GM18951 (cell line): ENCODE measurements around the gene SPTLC1.

Experiments
- POLR2A ChIP-seq: IDR thresholded peaks from 4 replicates; pipeline ENCODE4 v1.6.1; 2011; ENCODE audit warnings: mild to moderate bottlenecking; ENCODE audit not compliant: insufficient read length, insufficient read depth; ENCODE audit errors: extremely low read depth
- in situ Hi-C: fragments of 300-500 bp; cut with MboI; formaldehyde crosslinking; loops from one replicate; pipeline ENCODE4 v1.12.0; 2022; ENCODE audit warnings: low sequenced_read_pairs, mixed read lengths, inconsistent platforms; ENCODE audit not compliant: unreplicated experiment

Gene SPTLC1

DNA sequence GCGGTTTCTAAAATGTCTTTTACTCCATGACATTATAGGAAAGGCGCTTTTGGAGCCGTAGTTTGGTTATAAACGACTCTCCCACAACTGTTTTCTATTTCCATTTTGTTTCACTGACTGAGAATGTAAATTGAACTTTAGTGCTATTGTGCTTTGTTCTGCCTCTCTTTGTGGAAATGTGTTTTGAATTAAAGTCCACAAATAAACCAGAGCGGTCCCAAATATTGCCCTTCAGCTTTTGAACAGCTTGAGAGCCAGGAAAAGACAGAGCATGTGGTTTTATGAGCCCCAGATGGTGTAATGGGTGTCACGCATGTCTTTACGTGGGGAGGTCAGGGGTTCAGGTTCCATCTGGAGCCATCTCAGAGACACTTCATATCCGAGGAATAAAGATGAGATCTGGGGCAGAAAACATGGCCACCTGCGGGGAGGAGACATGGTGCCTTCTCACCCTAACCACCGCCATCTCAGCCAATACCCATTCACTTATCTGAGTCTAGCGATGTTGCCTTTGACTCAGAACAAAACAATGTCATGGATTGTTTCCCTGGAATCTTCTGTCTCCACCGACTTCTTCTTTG lies 122.7 kb downstream of the SPTLC1 start:
- in situ Hi-C loops, result no loop called here
- no peak for TF ChIP-seq POLR2A

DNA sequence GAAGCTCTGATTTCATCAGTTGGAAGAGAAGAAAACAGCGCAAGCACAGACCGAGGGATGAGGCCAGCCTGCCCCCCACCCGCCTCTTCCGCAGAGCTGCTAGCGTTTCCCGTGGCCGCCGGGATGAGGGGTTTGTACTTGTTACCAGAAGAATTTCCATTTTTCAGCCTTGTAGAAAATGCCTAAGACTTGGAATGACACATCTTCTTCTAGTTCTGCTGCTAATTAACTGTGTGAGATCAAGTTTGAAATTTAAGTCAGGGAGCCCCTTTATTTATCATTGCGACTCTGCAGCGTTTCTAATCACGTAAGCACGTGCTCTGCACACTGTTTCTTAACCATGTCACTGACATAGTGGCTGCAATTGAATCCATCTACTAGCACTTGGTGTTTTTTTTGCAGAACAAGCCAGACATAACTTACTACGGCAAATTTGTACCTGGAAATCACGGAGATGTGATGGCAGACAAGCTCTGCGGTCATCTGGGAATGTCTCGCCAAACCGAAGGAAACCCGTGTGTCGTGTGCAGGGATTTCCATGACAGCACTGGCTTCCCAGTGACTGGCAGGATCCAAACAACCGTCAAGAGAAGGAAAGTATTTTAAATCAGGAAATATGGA lies 123.4 kb downstream of the SPTLC1 start:
- TF ChIP-seq POLR2A, result no peak
- in situ Hi-C loops, result no loop called here

GRCh38 chr9:91986248-91986647 lies 129.0 kb downstream of the SPTLC1 start:
- no peak for TF ChIP-seq POLR2A
- in situ Hi-C loops, result no loop called here

GRCh38 chr9:91985692-91986091 lies 129.5 kb downstream of the SPTLC1 start:
- no peak for TF ChIP-seq POLR2A
- in situ Hi-C loops, result no loop called here
